ENCODE measurements around the gene IL36A.

The IL36A gene

GRCh38 chr2:113005030-113005509 lies at the start of gene IL36A:
Gene IL36A, plus strand, starts transcription at chr2:113005459. Its CDS starts 413 bp downstream, at chr2:113005872.
- DNase-seq, result no peak

- no peak for DNase-seq
These were observed 47.7 kb upstream of the IL36A start for GRCh38 chr2:112957511-112957910.

GRCh38 chr2:112958428-112959108 lies 46.7 kb upstream of the IL36A start:
- DNase-seq, result no peak

- no peak for DNase-seq
These were observed 46.0 kb upstream of the IL36A start for GRCh38 chr2:112959109-112959812.

- no peak for DNase-seq
These were observed 44.9 kb upstream of the IL36A start for GRCh38 chr2:112960230-112960825.

- no peak for DNase-seq
These were observed 42.7 kb upstream of the IL36A start for GRCh38 chr2:112962308-112963175.

- DNase-seq, result no peak
These were observed 38.2 kb upstream of the IL36A start for GRCh38 chr2:112967023-112967422.

GRCh38 chr2:112972423-112973086 lies 32.7 kb upstream of the IL36A start:
- no peak for DNase-seq

GRCh38 chr2:112973156-112973555 lies 32.1 kb upstream of the IL36A start:
- no peak for DNase-seq

- no peak for DNase-seq
These were observed 27.7 kb upstream of the IL36A start, which contains the start of gene IL36G for GRCh38 chr2:112977559-112978056. Gene IL36G, plus strand, starts transcription at chr2:112978006. Its CDS starts 633 bp downstream, at chr2:112978639.

- no peak for DNase-seq
These were observed 25.5 kb upstream of the IL36A start for GRCh38 chr2:112979731-112980130.

GRCh38 chr2:112980537-112980936 lies 24.7 kb upstream of the IL36A start:
- DNase-seq, result no peak

GRCh38 chr2:112985090-112985489 lies 20.2 kb upstream of the IL36A start:
- no peak for DNase-seq

GRCh38 chr2:112989611-112990010 lies 15.6 kb upstream of the IL36A start:
- DNase-seq, result no peak

GRCh38 chr2:112993831-112994230 lies 11.4 kb upstream of the IL36A start:
- no peak for DNase-seq

- DNase-seq, result no peak
These were observed 10.6 kb upstream of the IL36A start for GRCh38 chr2:112994648-112995047.

- DNase-seq, result no peak
These were observed 9.8 kb upstream of the IL36A start for GRCh38 chr2:112995346-112995920.

GRCh38 chr2:112996635-112997034 lies 8.6 kb upstream of the IL36A start:
- no peak for DNase-seq

- DNase-seq, result no peak
These were observed 8.1 kb upstream of the IL36A start for GRCh38 chr2:112997151-112997550.

GRCh38 chr2:113000436-113000835 lies 4.8 kb upstream of the IL36A start:
- DNase-seq, result no peak

- no peak for DNase-seq
These were observed 2.6 kb upstream of the IL36A start for GRCh38 chr2:113002677-113003076.

- DNase-seq, result no peak
These were observed 2.0 kb downstream of the IL36A start for GRCh38 chr2:113007250-113007649.

Data from cortex of kidney (tissue), 1 donor.